Stimulated activated CD4-positive, alpha-beta T cell treated with anti-CD3 and anti-CD28 coated beads, TNF-alpha, amount 100 ng/mL, for 24 hours (primary cell): ENCODE data around the gene BHLHE40.
"Not testable (repeated sequence)": the region's sequence is repeated elsewhere in the genome, so short reads cannot be mapped to it uniquely, and the experiment has no call there.

Experiments used
- DNase-seq, 3 experiments: peaks; one replicate each; pipeline ENCODE4 v3.0.0-alpha.2; 2020; ENCODE audit warnings: low read depth in 3 of 3

Gene BHLHE40

DNA sequence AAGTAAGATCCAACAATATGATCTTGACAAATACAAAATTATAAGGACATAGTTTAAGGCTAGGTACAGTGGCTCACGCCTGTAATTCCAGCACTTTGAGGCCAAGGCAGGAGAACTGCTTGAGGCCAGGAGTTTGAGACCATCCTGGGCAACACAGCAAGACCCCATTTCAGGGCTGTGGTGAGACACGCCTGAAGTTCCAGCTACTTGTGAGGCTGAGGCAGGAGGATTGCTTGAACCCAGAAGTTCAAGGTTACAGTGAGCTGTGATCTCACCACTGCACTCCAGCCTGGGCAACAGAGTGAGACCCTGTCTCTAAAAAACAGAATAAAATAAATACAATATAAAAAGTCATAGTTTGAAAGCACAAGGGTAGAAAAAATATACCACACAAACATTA lies 17.4 kb upstream of the BHLHE40 start:
- not testable (repeated sequence) for DNase-seq

GRCh38 chr3:4963669-4964570 lies 15.3 kb upstream of the BHLHE40 start:
- DNase-seq, result no peak

- DNase-seq, result not testable (repeated sequence)
Observed at GRCh38 chr3:4966006-4966405, 13.2 kb upstream of the BHLHE40 start.

- not testable (repeated sequence) for DNase-seq
Observed at GRCh38 chr3:4967683-4968082, 11.6 kb upstream of the BHLHE40 start.

GRCh38 chr3:4971437-4971836 lies 7.8 kb upstream of the BHLHE40 start:
- not testable (repeated sequence) for DNase-seq

- DNase-seq, result no peak
Observed at GRCh38 chr3:4971838-4972237, 7.4 kb upstream of the BHLHE40 start.

DNA sequence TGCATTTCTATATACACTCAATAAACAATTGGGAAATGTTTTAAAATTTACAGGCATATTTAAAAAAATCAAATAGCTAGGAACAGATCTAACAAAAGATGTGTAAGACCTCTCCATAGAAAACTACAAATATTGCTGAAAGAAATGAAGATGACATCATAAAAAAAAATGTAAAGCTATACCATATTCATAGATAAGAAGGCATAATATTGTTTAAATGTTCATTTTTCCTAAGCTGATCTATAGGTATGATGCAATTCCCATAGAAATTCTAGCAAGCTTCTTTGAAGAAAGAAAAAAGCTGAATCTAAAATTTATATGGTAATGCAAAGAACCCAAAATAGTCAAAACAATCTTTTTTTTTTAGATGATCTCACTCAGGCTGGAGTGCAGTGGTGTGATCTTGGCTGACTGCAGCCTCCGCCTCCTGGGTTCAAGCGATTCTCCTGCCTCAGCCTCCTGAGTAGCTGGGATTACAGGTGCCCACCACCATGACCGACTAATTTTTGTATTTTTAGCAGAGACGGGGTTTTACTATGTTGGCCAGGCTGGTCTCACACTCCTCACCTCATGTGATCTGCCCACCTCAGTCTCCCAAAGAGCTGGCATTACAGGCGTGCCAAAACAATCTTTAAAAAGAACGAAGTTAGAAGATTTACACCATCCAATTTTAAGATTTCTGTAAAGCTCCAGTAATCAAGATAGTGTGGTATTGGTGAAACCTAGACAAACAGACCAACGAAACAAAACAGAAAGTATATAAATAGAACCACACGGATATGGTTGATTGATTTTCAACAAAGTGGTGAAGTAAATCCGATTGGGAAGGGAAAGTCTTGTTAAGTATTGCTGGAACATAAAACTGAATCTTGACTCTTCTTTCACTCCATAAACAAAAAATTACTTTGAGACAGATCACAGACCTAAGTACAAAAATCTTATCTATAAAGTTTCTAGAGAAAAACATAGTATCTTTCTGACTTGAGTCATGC lies 6.3 kb upstream of the BHLHE40 start:
- no peak for DNase-seq

- no peak for DNase-seq
Observed at GRCh38 chr3:4974154-4974553, 5.1 kb upstream of the BHLHE40 start.

DNA sequence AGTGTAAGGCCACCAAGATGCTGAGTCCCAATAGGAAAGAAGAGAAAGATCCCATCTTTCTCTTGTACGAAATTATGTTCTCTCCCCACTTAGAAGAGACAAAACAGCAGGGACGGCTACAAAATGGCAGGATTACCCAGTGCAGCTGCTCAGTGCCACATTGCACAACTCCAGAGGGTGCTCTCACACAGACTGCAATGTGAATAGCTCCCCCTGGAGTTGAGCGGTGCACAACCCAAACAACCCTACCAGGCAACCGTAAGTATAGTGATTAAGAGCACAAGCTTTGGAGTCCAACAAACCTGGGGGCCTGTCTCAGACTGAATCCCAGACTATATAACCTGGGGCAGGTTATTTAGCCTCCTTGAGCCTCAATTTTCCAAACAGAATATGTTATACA lies 3.1 kb upstream of the BHLHE40 start:
- DNase-seq, result peak in 1 of 3 experiments; percentile 62

- DNase-seq, result peak in 2 of 3 experiments; percentile 26 to 80
Observed at GRCh38 chr3:4977001-4977852, 2.0 kb upstream of the BHLHE40 start.

- peak in 1 of 3 experiments; percentile 24 for DNase-seq
Observed at GRCh38 chr3:4977853-4978203, 1.4 kb upstream of the BHLHE40 start.

- peak; percentile 63 to 94 (median 63) for DNase-seq
Observed at GRCh38 chr3:4978204-4978965, 852 bp upstream of the BHLHE40 start.

- DNase-seq, result peak in 2 of 3 experiments; percentile 60 to 79
Observed at GRCh38 chr3:4978966-4979427, 240 bp upstream of the BHLHE40 start.

DNA sequence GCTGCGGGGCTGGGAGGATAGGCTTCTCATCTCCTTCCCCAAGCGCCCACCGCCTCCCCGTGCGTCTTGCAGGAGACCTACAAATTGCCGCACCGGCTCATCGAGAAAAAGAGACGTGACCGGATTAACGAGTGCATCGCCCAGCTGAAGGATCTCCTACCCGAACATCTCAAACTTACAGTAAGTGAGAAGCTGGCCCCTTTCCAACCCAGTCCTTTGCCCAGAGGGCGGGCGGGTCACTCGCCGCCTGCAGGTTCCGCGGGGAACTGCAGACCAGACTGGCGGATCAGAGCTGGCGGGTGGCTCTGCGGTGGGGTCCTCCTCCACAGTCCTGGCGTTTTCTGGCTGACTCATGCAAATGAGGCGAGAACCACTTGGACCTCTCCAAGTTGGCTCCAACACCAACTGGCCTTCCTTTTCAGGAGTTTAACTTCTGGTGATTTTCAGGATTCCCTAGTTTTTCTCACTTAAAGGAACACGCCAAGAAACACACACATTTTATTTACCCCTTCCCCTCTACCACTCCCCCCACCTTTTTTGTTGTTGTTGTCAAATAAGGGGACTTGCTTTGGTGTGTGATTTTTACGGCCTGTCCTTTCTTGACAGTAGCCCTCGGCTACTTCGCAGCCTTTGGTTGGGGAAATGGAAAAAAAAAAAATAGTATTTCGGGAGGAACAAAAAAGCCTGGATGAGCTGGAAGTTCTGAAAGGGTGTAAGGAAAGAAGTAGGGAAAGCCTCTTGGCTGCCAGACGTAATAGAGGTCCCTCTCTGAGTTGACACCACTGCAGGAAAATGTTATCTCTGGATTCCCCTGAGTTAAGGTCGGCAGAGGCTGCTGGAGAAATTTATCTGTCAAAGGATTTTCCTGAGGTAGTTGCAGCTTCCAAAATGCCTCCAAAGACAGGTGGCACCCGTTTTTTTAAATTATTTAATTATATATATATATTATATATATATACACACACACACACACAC lies 1.3 kb downstream of the BHLHE40 start:
- peak; percentile 77 to 89 (median 82) for DNase-seq

DNA sequence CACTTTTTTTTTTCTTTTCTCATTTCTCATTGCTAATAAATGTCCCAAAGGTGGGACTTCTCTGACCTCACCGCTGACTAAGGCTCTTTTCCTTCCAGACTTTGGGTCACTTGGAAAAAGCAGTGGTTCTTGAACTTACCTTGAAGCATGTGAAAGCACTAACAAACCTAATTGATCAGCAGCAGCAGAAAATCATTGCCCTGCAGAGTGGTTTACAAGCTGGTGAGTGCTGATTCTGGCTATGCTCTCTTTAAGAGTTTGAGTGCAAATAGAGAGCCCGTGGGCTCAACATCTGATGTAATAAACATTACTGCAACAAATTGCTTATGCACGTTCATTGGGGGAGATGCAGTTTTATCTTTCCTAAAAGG lies 2.0 kb downstream of the BHLHE40 start:
- no peak for DNase-seq

GRCh38 chr3:4981665-4982494 lies 2.6 kb downstream of the BHLHE40 start:
- DNase-seq, result no peak

DNA sequence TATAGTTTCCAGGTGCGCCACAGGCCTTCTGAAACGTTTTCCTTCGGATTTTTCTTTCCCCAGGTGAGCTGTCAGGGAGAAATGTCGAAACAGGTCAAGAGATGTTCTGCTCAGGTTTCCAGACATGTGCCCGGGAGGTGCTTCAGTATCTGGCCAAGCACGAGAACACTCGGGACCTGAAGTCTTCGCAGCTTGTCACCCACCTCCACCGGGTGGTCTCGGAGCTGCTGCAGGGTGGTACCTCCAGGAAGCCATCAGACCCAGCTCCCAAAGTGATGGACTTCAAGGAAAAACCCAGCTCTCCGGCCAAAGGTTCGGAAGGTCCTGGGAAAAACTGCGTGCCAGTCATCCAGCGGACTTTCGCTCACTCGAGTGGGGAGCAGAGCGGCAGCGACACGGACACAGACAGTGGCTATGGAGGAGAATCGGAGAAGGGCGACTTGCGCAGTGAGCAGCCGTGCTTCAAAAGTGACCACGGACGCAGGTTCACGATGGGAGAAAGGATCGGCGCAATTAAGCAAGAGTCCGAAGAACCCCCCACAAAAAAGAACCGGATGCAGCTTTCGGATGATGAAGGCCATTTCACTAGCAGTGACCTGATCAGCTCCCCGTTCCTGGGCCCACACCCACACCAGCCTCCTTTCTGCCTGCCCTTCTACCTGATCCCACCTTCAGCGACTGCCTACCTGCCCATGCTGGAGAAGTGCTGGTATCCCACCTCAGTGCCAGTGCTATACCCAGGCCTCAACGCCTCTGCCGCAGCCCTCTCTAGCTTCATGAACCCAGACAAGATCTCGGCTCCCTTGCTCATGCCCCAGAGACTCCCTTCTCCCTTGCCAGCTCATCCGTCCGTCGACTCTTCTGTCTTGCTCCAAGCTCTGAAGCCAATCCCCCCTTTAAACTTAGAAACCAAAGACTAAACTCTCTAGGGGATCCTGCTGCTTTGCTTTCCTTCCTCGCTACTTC lies 3.8 kb downstream of the BHLHE40 start:
- no peak for DNase-seq
